CD4-positive, alpha-beta T cell (primary cell): ENCODE results near the gene LRRK2. TPM values are rescaled to one million over a fixed set of nuclear protein-coding genes. Genes with fewer than 3 reads are reported as not detected.

Experiments used
- ATAC-seq: fragments of 200-7000 bp; cut with Tn5 transposase; one replicate; pipeline ENCODE4 v1.10.0; 2022; ENCODE audit warnings: mild to moderate bottlenecking; ENCODE audit not compliant: poor library complexity
- CTCF ChIA-PET: fragments of 350-600 bp; sonication (Branson Sonifier 250); formaldehyde crosslinking; loops from one replicate; lab custom pipeline; 2021; ENCODE audit warnings: antibody characterized with exemption, inconsistent platforms; lab: Charles Lee
- POLR2A ChIA-PET: fragments of 350-600 bp; sonication (Branson Sonifier 250); formaldehyde crosslinking; loops from one replicate; lab custom pipeline; 2021; ENCODE audit warnings: antibody characterized with exemption, inconsistent platforms; lab: Charles Lee
- DNase-seq, 14 experiments: peaks; one replicate each; pipeline ENCODE4 v3.0.0-alpha.2; 2013 to 2020; ENCODE audit warnings: mixed read lengths in 2 of 14
- H3K27ac ChIP-seq, 2 donors: one replicate each; pipeline versions ENCODE4 v1.5.1 to v1.7.0; 2013; ENCODE audit warnings: low read length in 2 of 2, low read depth in 1 of 2, mild to moderate bottlenecking in 1 of 2
- H3K27me3 ChIP-seq, 2 experiments: 1 replicate in 1 of 2; 2 replicates in 1 of 2; pipeline versions ENCODE4 v1.6.1 to v1.7.0; 2013; ENCODE audit warnings: low read length in 2 of 2, control low read depth in 1 of 2, mild to moderate bottlenecking in 1 of 2, moderate library complexity in 1 of 2; ENCODE audit not compliant: insufficient read depth in 2 of 2, control insufficient read depth in 1 of 2
- H3K36me3 ChIP-seq: one replicate; pipeline ENCODE4 v1.6.1; 2013; ENCODE audit warnings: low read length, control low read depth; ENCODE audit not compliant: insufficient read depth
- H3K4me1 ChIP-seq: one replicate; pipeline ENCODE4 v1.6.1; 2013; ENCODE audit warnings: low read length, control low read depth; ENCODE audit not compliant: insufficient read depth
- H3K4me3 ChIP-seq: one replicate; pipeline ENCODE4 v1.5.1; 2013; ENCODE audit warnings: mild to moderate bottlenecking, low read length, moderate library complexity
- H3K9me3 ChIP-seq, 2 experiments: 1 replicate in 1 of 2; 2 replicates in 1 of 2; pipeline versions ENCODE4 v1.6.1 to v1.7.0; 2013; ENCODE audit warnings: low read length in 2 of 2, mild to moderate bottlenecking in 2 of 2, control low read depth in 1 of 2, moderate library complexity in 1 of 2; ENCODE audit not compliant: control insufficient read depth in 1 of 2, insufficient read depth in 1 of 2
- H3K27ac Mint-ChIP-seq: one replicate; pipeline ENCODE4 v1.8.0; 2020; ENCODE audit warnings: mixed read lengths
- H3K27me3 Mint-ChIP-seq: one replicate; pipeline ENCODE4 v1.8.0; 2021; ENCODE audit warnings: mixed read lengths
- H3K36me3 Mint-ChIP-seq: one replicate; pipeline ENCODE4 v1.8.0; 2021; ENCODE audit warnings: low read depth, mixed read lengths
- H3K4me1 Mint-ChIP-seq: one replicate; pipeline ENCODE4 v1.8.0; 2021; ENCODE audit warnings: low read depth, mixed read lengths
- H3K4me3 Mint-ChIP-seq: one replicate; pipeline ENCODE4 v1.8.0; 2020; ENCODE audit warnings: mild to moderate bottlenecking, mixed read lengths
- H3K9me3 Mint-ChIP-seq: one replicate; pipeline ENCODE4 v1.8.0; 2020; ENCODE audit warnings: mixed read lengths
- CTCF ChIP-seq: fragments of 200-600 bp; IDR thresholded peaks from one replicate; pipeline ENCODE4 v1.8.0; 2022; ENCODE audit warnings: antibody characterized with exemption, mild to moderate bottlenecking
- intact Hi-C, 2 experiments: fragments of 100-400 bp; cut with DNase I in 1 of 2; cut with micrococcal nuclease in 1 of 2; formaldehyde crosslinking; loops; one replicate each; pipeline versions ENCODE4 v1.15.1 to v1.9.0; 2023 to 2025; cut with DNase I, micrococcal nuclease
- total RNA-seq, 174 experiments: library from RNA in 2 of 174; stranded (reverse) in 2 of 174; gene quantifications; one replicate each; pipeline ENCODE4 v1.2.3 and lab custom pipeline; 2021 to 2026

The LRRK2 gene
- total RNA-seq, 2 experiments from 2014 or later, result 0.42 to 0.60 TPM

GRCh38 chr12:40223646-40224045 is 1.2 kb upstream of the LRRK2 start:
- Histone ChIP-seq H3K36me3 (no peaks in the 10 kb centered on the region), H3K4me3 (peak overlapping the region; percentile 41), H3K9me3 (no peaks in the 10 kb centered on the region), H3K27me3 (peaks cover 8 to 38% of the 10 kb centered on the region in 2 experiments), H3K27ac (no peak overlapping the region), H3K4me1 (peaks cover 9% of the 10 kb centered on the region)
- DNase-seq (no peak), ATAC-seq (no peak)
- Mint-ChIP-seq H3K4me1 (peaks cover 10% of the 10 kb centered on the region), H3K27me3 (peaks cover 55% of the 10 kb centered on the region), H3K9me3 (peaks cover 5% of the 10 kb centered on the region), H3K27ac (no peak overlapping the region), H3K4me3 (no peak overlapping the region), H3K36me3 (no peaks in the 10 kb centered on the region)
- no peak for TF ChIP-seq CTCF
- POLR2A ChIA-PET, result no interaction called here
- intact Hi-C loops, result no loop called here
- CTCF ChIA-PET, result no interaction called here

GRCh38 chr12:40225337-40225983 is 663 bp downstream of the LRRK2 start:
- DNase-seq, result no peak
- no peaks in the 10 kb centered on the region for H3K36me3 ChIP-seq
- Mint-ChIP-seq H3K9me3 (peaks cover 5% of the 10 kb centered on the region), H3K27me3 (peaks cover 60% of the 10 kb centered on the region), H3K36me3 (no peaks in the 10 kb centered on the region), H3K4me1 (peaks cover 10% of the 10 kb centered on the region), H3K4me3 (peak overlapping the region; percentile 54), H3K27ac (no peak overlapping the region)
- H3K27me3 ChIP-seq, result peaks cover 8 to 38% of the 10 kb centered on the region in 2 experiments
- H3K4me3 ChIP-seq, result peak overlapping the region; percentile 45
- H3K27ac ChIP-seq, result no peak overlapping the region
- no peak for TF ChIP-seq CTCF
- CTCF ChIA-PET, result no interaction called here
- POLR2A ChIA-PET, result no interaction called here
- no peak for ATAC-seq
- intact Hi-C loops, result no loop called here
- no peaks in the 10 kb centered on the region for H3K9me3 ChIP-seq
- H3K4me1 ChIP-seq, result peaks cover 9% of the 10 kb centered on the region

GRCh38 chr12:40225984-40226602 is 1.3 kb downstream of the LRRK2 start:
- POLR2A ChIA-PET, result no interaction called here
- DNase-seq (peak in 2 of 14 experiments; percentile 29 to 31), ATAC-seq (no peak)
- peak overlapping the region; percentile 45 for H3K4me3 ChIP-seq
- no peak for TF ChIP-seq CTCF
- peaks cover 66% of the 10 kb centered on the region for H3K27me3 Mint-ChIP-seq
- no peak overlapping the region for H3K27ac Mint-ChIP-seq
- CTCF ChIA-PET, result no interaction called here
- H3K27ac ChIP-seq, result no peak overlapping the region
- H3K9me3 Mint-ChIP-seq, result peaks cover 5% of the 10 kb centered on the region
- H3K27me3 ChIP-seq, result peaks cover 8 to 38% of the 10 kb centered on the region in 2 experiments
- no peak overlapping the region for H3K4me3 Mint-ChIP-seq
- H3K4me1 Mint-ChIP-seq, result peaks cover 10% of the 10 kb centered on the region
- no peaks in the 10 kb centered on the region for H3K36me3 ChIP-seq
- intact Hi-C loops, result no loop called here
- H3K9me3 ChIP-seq, result no peaks in the 10 kb centered on the region
- H3K4me1 ChIP-seq, result peaks cover 9% of the 10 kb centered on the region
- no peaks in the 10 kb centered on the region for H3K36me3 Mint-ChIP-seq
